Stimulated activated CD8-positive, alpha-beta memory T cell treated with anti-CD3 and anti-CD28 coated beads, Interleukin-4, amount 100 ng/mL, for 4 hours (primary cell): ENCODE data around the gene POU1F1.
"Not testable (repeated sequence)": the region's sequence is repeated elsewhere in the genome, so short reads cannot be mapped to it uniquely, and the experiment has no call there.

Experiments
- DNase-seq, 2 donors: peaks; one replicate each; pipeline ENCODE4 v3.0.0-alpha.2; 2020; ENCODE audit warnings: low read depth in 2 of 2, low spot score in 1 of 2

Gene POU1F1

GRCh38 chr3:87276484-87276883 lies at the start of gene POU1F1:
POU1F1 (minus strand) TSS chr3:87276584; CDS start chr3:87276462, 122 bp downstream.
- DNase-seq = no peak

- no peak for DNase-seq
These were observed 48.2 kb upstream of the POU1F1 start for GRCh38 chr3:87324609-87325008.

- no peak for DNase-seq
These were observed 44.6 kb upstream of the POU1F1 start for GRCh38 chr3:87320756-87321626.

- no peak for DNase-seq
These were observed 42.2 kb upstream of the POU1F1 start for GRCh38 chr3:87318617-87319021.

- DNase-seq = no peak
These were observed 41.4 kb upstream of the POU1F1 start for GRCh38 chr3:87317779-87318178.

- no peak for DNase-seq
These were observed 37.3 kb upstream of the POU1F1 start for GRCh38 chr3:87313641-87314040.

GRCh38 chr3:87311309-87311708 lies 34.9 kb upstream of the POU1F1 start:
- no peak for DNase-seq

GRCh38 chr3:87309601-87310000 lies 33.2 kb upstream of the POU1F1 start:
- DNase-seq = no peak

GRCh38 chr3:87307805-87308204 lies 31.4 kb upstream of the POU1F1 start:
- DNase-seq = no peak

- no peak for DNase-seq
These were observed 29.1 kb upstream of the POU1F1 start for GRCh38 chr3:87305517-87305916.

GRCh38 chr3:87305031-87305430 lies 28.6 kb upstream of the POU1F1 start:
- not testable (repeated sequence) for DNase-seq

GRCh38 chr3:87298111-87298718 lies 21.8 kb upstream of the POU1F1 start:
- no peak for DNase-seq

- no peak for DNase-seq
These were observed 12.1 kb upstream of the POU1F1 start for GRCh38 chr3:87288446-87288845.

GRCh38 chr3:87287011-87287410 lies 10.6 kb upstream of the POU1F1 start:
- DNase-seq = no peak

GRCh38 chr3:87272718-87273341 lies 3.6 kb downstream of the POU1F1 start:
- no peak for DNase-seq

- DNase-seq = no peak
These were observed 5.3 kb downstream of the POU1F1 start for GRCh38 chr3:87270908-87271700.

- DNase-seq = no peak
These were observed 6.7 kb downstream of the POU1F1 start for GRCh38 chr3:87269723-87270122.

GRCh38 chr3:87268646-87269211 lies 7.7 kb downstream of the POU1F1 start:
- DNase-seq = no peak

- DNase-seq = no peak
These were observed 8.3 kb downstream of the POU1F1 start for GRCh38 chr3:87267953-87268645.

- no peak for DNase-seq
These were observed 14.5 kb downstream of the POU1F1 start for GRCh38 chr3:87261925-87262324.
